K562 (cell line): ENCODE data around the gene CFAP70. TPM values are rescaled to one million over a fixed set of nuclear protein-coding genes. Genes with fewer than 3 reads are reported as not detected.
A peak's percentile ranks its signal among the peaks of the same experiment; 100 is the strongest.

ENCODE experiments used
- ATAC-seq: fragments of 200-7000 bp; cut with Tn5 transposase; 3 replicates; pipeline ENCODE4 v1.9.1; 2020; ENCODE audit warnings: moderate library complexity
- BruUV-seq: library from RNA; stranded (reverse); fragments of 400-500 nt; replicated peaks from 2 replicates; lab custom pipeline; 2021; lab: Mats Ljungman, UMichigan
- CTCF ChIA-PET: fragments of 300-600 bp; formaldehyde crosslinking; extraction: SDS; loops from one replicate; lab custom pipeline; 2021; ENCODE audit warnings: low intra/inter-chr PET ratio; lab: Yijun Ruan, JAX
- POLR2A ChIA-PET: fragments of 300-600, 350-650 bp; sonication (Branson Sonifier 250); formaldehyde crosslinking; extraction: SDS; loops from one replicate; lab custom pipeline; 2021; ENCODE audit warnings: antibody characterized with exemption, inconsistent platforms; lab: Yijun Ruan, JAX
- DNase-seq, 4 experiments: peaks; one replicate each; pipeline versions ENCODE4 v3.0.0 to v3.0.0-alpha.2; 2011 to 2018; ENCODE audit warnings: low spot score in 3 of 4, mixed read lengths in 3 of 4; ENCODE audit errors: extremely low read depth in 1 of 4
- FAIRE-seq: peaks from 2 replicates; lab custom pipeline; 2011; peaks lifted over from hg19 to GRCh38; lab: Jason Lieb, UNC
- H2AFZ ChIP-seq: 2 replicates; pipeline ENCODE4 v1.6.0; 2011; ENCODE audit warnings: low read depth, low read length, control low read depth, inconsistent platforms
- H3K27ac ChIP-seq: fragments of 200-600 bp; 3 replicates; pipeline ENCODE4 v1.8.0; 2011; ENCODE audit warnings: low read depth, mild to moderate bottlenecking, control low read depth, inconsistent platforms, low read length, moderate library complexity, mixed read lengths; ENCODE audit errors: extremely low read depth
- H3K27me3 ChIP-seq, 2 experiments: fragments of 300-600 bp in 1 of 2; 2 replicates in 1 of 2; 3 replicates in 1 of 2; pipeline versions ENCODE4 v1.6.0 to v1.8.0; 2011; ENCODE audit warnings: inconsistent platforms in 2 of 2, low read length in 2 of 2, mild to moderate bottlenecking in 1 of 2, mixed read lengths in 1 of 2, moderate library complexity in 1 of 2; ENCODE audit not compliant: control insufficient read depth in 2 of 2, insufficient read depth in 2 of 2
- H3K36me3 ChIP-seq: fragments of 300-600 bp; 3 replicates; pipeline ENCODE4 v1.8.0; 2011; ENCODE audit warnings: mild to moderate bottlenecking, low read length, inconsistent platforms; ENCODE audit not compliant: control insufficient read depth, insufficient read depth
- H3K4me1 ChIP-seq, 2 experiments: fragments of 200-600 bp in 1 of 2; replicated peaks in 1 of 2; 2 replicates in 1 of 2; 3 replicates in 1 of 2; pipeline versions ENCODE4 v1.5.1 to v1.8.0; 2011; ENCODE audit warnings: inconsistent platforms in 2 of 2, low read length in 2 of 2, mild to moderate bottlenecking in 1 of 2, mixed read lengths in 1 of 2, moderate library complexity in 1 of 2; ENCODE audit not compliant: control insufficient read depth in 2 of 2, insufficient read depth in 2 of 2
- H3K4me2 ChIP-seq: 2 replicates; pipeline ENCODE4 v1.6.1; 2011; ENCODE audit warnings: low read length, control low read depth, inconsistent platforms, mixed read lengths; ENCODE audit not compliant: insufficient read depth
- H3K4me3 ChIP-seq: fragments of 200-600 bp; sonication (generic), shearing (Covaris generic); 2 replicates; pipeline ENCODE4 v1.5.1; 2016; ENCODE audit warnings: control low read depth, inconsistent platforms
- H3K79me2 ChIP-seq: fragments of 200-600 bp; 3 replicates; pipeline ENCODE4 v1.8.0; 2011; ENCODE audit warnings: low read length, inconsistent platforms; ENCODE audit not compliant: control insufficient read depth, insufficient read depth
- H3K9ac ChIP-seq, 2 experiments: 2 replicates each; pipeline versions ENCODE4 v1.6.0 to v1.6.1; 2011; ENCODE audit warnings: low read depth in 2 of 2, low read length in 2 of 2, control low read depth in 1 of 2, inconsistent platforms in 1 of 2, mild to moderate bottlenecking in 1 of 2, mixed read lengths in 1 of 2; ENCODE audit not compliant: insufficient read depth in 1 of 2
- H3K9me1 ChIP-seq: one replicate; pipeline ENCODE4 v1.6.0; 2011; ENCODE audit warnings: inconsistent platforms, mild to moderate bottlenecking, low read length, moderate library complexity; ENCODE audit not compliant: control insufficient read depth, insufficient read depth
- H3K9me3 ChIP-seq: replicated peaks from 2 replicates; pipeline ENCODE4 v1.5.1; 2011; ENCODE audit warnings: low read depth, low read length, inconsistent platforms; ENCODE audit not compliant: control insufficient read depth, insufficient read depth
- H4K20me1 ChIP-seq: replicated peaks from 2 replicates; pipeline ENCODE4 v1.6.1; 2011; ENCODE audit warnings: low read length, inconsistent platforms, mixed read lengths; ENCODE audit not compliant: control insufficient read depth, insufficient read depth
- PHF8 ChIP-seq: fragments of 200-600 bp; sonication (generic); IDR thresholded peaks from 2 replicates; pipeline ENCODE4 v1.6.1; 2012; ENCODE audit warnings: mixed run types, mild to moderate bottlenecking, inconsistent platforms, low read length, moderate library complexity, borderline replicate concordance
- PRDM10 ChIP-seq: fragments of 450-650 bp; IDR thresholded peaks from 2 replicates; pipeline ENCODE4 v1.6.1; 2018; ENCODE audit not compliant: partially characterized antibody
- WGBS: fragments of 100-300 bp; shearing (Covaris generic); methylation state at CpG from one replicate; pipeline ENCODE4 v1.1.6; 2016; ENCODE audit warnings: low coverage, mixed read lengths; ENCODE audit not compliant: insufficient coverage; ENCODE audit errors: missing lambda C conversion rate; 5-methylcytosine and 5-hydroxymethylcytosine counted together
- in situ Hi-C: fragments of 300-500 bp; cut with MboI; formaldehyde crosslinking; loops from 4 replicates; pipeline ENCODE4 v1.15.0; 2018; ENCODE audit warnings: inconsistent platforms, mixed read lengths
- intact Hi-C: fragments of 100-400 bp; cut with micrococcal nuclease; formaldehyde crosslinking; loops from 2 replicates; pipeline ENCODE4 v1.14.2; 2022
- polyA plus RNA-seq, 8 experiments: library from polyadenylated mRNA; depleted of rRNA in 4 of 8; stranded (reverse) in 5 of 8; unstranded in 3 of 8; fragments of >200 nt; fragmentation: Nextera tagmentation in 2 of 8; fragmentation: Illumina TruSeq in 1 of 8; extraction: Ambion mirVana in 2 of 8; extraction: Trizol in 1 of 8; gene quantifications; 2 replicates each; pipeline versions ENCODE4 v1.2.1 to v1.2.3, GENCODE V29; 2011 to 2014; ENCODE audit warnings: inconsistent platforms in 1 of 8, missing spikeins in 1 of 8
- total RNA-seq, 7 experiments: library from RNA; depleted of rRNA in 6 of 7; stranded (reverse); fragments of >200 nt in 6 of 7; fragmentation: Illumina TruSeq in 2 of 7; extraction: Trizol in 2 of 7; gene quantifications; 2 replicates each; pipeline versions ENCODE4 v1.2.1 to v1.2.3, GENCODE V29; 2011 to 2021; ENCODE audit warnings: low replicate concordance in 1 of 7
- TF ChIP-seq, protein P1 (sequence below): fragments of 450-650 bp; IDR thresholded peaks from 2 replicates; pipeline ENCODE4 v1.6.1; 2016

Gene CFAP70
- total and polyA plus RNA-seq, 9 of the 15 experiments (the other 6 are each of a cell fraction or from before 2014, with no cell fraction given), result 0.27 to 1.6 (median 0.86) TPM

DNA sequence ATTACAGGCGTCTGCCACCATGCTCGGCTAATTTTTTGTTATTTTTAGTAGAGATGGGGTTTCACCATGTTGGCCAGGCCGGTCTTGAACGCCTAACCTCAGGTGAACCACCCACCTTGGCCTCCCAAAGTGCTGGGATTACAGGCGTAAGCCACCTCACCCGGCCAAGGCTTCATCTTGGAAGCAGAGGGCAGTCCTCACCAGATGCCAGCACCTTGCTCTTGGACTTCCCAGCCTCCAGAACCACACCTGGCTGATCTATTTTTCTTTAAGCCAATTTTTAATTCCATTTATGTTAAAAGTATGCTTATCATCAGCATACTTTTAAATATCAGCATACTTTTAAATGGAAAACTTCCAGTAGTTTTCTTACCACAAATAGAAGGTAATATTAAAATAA, 43.0 kb upstream of the CFAP70 start:
- no peak for TF ChIP-seq PHF8
- H3K9ac ChIP-seq, result no peak overlapping the region
- no peak for DNase-seq
- H3K79me2 ChIP-seq, result peaks cover 75% of the 10 kb centered on the region
- no peak for FAIRE-seq
- H3K36me3 ChIP-seq, result peaks cover 35% of the 10 kb centered on the region
- in situ Hi-C loops, result no loop called here
- no peak overlapping the region for H2AFZ ChIP-seq
- H3K4me2 ChIP-seq, result no peak overlapping the region
- H3K9me1 ChIP-seq, result no peaks in the 10 kb centered on the region
- CTCF ChIA-PET, result no interaction called here
- H3K4me1 ChIP-seq, result peaks cover 5 to 10% of the 10 kb centered on the region in 2 experiments; a peak in 4 of 5 replicates
- H3K27me3 ChIP-seq, result no peaks in the 10 kb centered on the region
- no peaks in the 10 kb centered on the region for H3K9me3 ChIP-seq
- H4K20me1 ChIP-seq, result no peaks in the 10 kb centered on the region; the same call in 1 of the 2 replicates
- 90% methylated on average over 5 of the region's 6 CpGs for WGBS
- POLR2A ChIA-PET, result interaction anchor here (1.0 kb wide), 1 partner anchor 9 kb away, joined by 3 read pairs; no protein-coding TSS in a partner anchor
- no TSS peak for BruUV-seq
- H3K4me3 ChIP-seq, result no peak overlapping the region
- no peak for ATAC-seq
- intact Hi-C loops, result loop anchor here (10.0 kb wide), 1 partner anchor 243 kb away; the partner anchor contains the start of gene MYOZ1
- no peak overlapping the region for H3K27ac ChIP-seq

GRCh38 chr10:73399063-73399462, 40.4 kb upstream of the CFAP70 start:
- WGBS, result 72% methylated on average over 4 of the region's 4 CpGs
- in situ Hi-C loops, result no loop called here
- no peak overlapping the region for H3K4me3 ChIP-seq
- no peak for DNase-seq
- TF ChIP-seq, protein P1, sequence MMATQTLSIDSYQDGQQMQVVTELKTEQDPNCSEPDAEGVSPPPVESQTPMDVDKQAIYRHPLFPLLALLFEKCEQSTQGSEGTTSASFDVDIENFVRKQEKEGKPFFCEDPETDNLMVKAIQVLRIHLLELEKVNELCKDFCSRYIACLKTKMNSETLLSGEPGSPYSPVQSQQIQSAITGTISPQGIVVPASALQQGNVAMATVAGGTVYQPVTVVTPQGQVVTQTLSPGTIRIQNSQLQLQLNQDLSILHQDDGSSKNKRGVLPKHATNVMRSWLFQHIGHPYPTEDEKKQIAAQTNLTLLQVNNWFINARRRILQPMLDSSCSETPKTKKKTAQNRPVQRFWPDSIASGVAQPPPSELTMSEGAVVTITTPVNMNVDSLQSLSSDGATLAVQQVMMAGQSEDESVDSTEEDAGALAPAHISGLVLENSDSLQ, result no peak
- peak; percentile 32 for TF ChIP-seq PRDM10
- TF ChIP-seq, all 486 proteins: peak for 1
- no peak overlapping the region for H3K4me2 ChIP-seq
- ChIA-PET POLR2A (interaction anchor here (1.9 kb wide), 1 partner anchor 13 kb away, joined by 16 read pairs; the partner anchor contains the start of gene ANXA7), CTCF (no interaction called here)
- peaks cover 50% of the 10 kb centered on the region for H3K79me2 ChIP-seq
- no peak overlapping the region for H3K27ac ChIP-seq
- H3K9me3 ChIP-seq, result no peaks in the 10 kb centered on the region
- H3K36me3 ChIP-seq, result peaks cover 57% of the 10 kb centered on the region
- H3K4me1 ChIP-seq, result no peaks in the 10 kb centered on the region
- no peaks in the 10 kb centered on the region for H4K20me1 ChIP-seq
- H3K9ac ChIP-seq, result no peak overlapping the region
- intact Hi-C loops, result no loop called here
- no peak for ATAC-seq
- no peak for FAIRE-seq
- H3K27me3 ChIP-seq, result no peaks in the 10 kb centered on the region
- BruUV-seq, result no TSS peak
- H3K9me1 ChIP-seq, result no peaks in the 10 kb centered on the region
- H2AFZ ChIP-seq, result no peak overlapping the region
